BLaER1 treated with 17β-estradiol and CSF1 and Interleukin-3, amounts not matched to agents 10 nM and 100 nM (cell line): ENCODE results near the gene HSD17B3.
A peak's percentile ranks its signal among the peaks of the same experiment; 100 is the strongest.
"Not testable (repeated sequence)": the region's sequence is repeated elsewhere in the genome, so short reads cannot be mapped to it uniquely, and the experiment has no call there.

Experiments
- H3K27ac ChIP-seq, 11 experiments: shearing (Covaris generic); formaldehyde crosslinking; 2 replicates each; pipeline ENCODE4 v1.8.1; 2022
- H3K27me3 ChIP-seq, 11 experiments: shearing (Covaris generic); formaldehyde crosslinking; 2 replicates each; pipeline ENCODE4 v1.8.1; 2022
- H3K36me3 ChIP-seq, 11 experiments: shearing (Covaris generic); formaldehyde crosslinking; 2 replicates each; pipeline ENCODE4 v1.8.1; 2022
- H3K4me1 ChIP-seq, 10 experiments: shearing (Covaris generic); formaldehyde crosslinking; 2 replicates each; pipeline ENCODE4 v1.8.1; 2022
- H3K4me2 ChIP-seq, 11 experiments: shearing (Covaris generic); formaldehyde crosslinking; 2 replicates each; pipeline ENCODE4 v1.8.1; 2022
- H3K4me3 ChIP-seq, 10 experiments: shearing (Covaris generic); formaldehyde crosslinking; 2 replicates each; pipeline ENCODE4 v1.8.1; 2022
- H3K9ac ChIP-seq, 11 experiments: shearing (Covaris generic); formaldehyde crosslinking; 2 replicates each; pipeline ENCODE4 v1.8.1; 2022
- H3K9me3 ChIP-seq, 11 experiments: shearing (Covaris generic); formaldehyde crosslinking; replicated peaks in 1 of 11; 2 replicates each; pipeline ENCODE4 v1.8.1; 2022
- H4K20me1 ChIP-seq, 11 experiments: shearing (Covaris generic); formaldehyde crosslinking; 2 replicates each; pipeline ENCODE4 v1.8.1; 2022
- Cebpa-rat ChIP-seq, 11 experiments: shearing (Covaris generic); IDR thresholded peaks; 2 replicates each; pipeline ENCODE4 v1.8.1; 2022

The HSD17B3 gene

DNA sequence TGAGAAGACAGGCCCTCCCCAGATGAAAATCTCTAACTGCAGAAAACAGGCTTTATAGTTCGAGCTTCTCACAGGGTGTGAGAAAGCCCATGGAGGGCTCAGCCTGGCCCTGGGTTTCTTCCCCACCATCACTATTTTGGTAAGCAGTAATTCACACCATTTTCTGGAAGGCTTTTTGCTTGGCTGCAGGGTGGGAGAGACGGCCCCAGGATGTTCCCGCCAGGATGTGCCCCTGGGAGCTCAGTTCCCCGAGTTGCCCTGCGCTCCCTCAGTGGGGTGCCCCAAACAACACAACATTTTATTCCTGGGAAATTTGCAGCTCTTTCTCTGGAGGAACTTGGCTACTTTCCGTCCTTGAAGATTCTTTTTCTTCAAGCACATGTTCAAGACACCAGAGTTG lies 100.8 kb downstream of the HSD17B3 start:
- H3K36me3 ChIP-seq, result no peaks in the 10 kb centered on the region
- no peaks in the 10 kb centered on the region for H4K20me1 ChIP-seq
- peak overlapping the region in 8 of 11 experiments; percentile 0 to 76 (median 22); a peak in 9 of 22 replicates for H3K4me2 ChIP-seq
- H3K4me1 ChIP-seq, result peaks cover 28 to 77% (median 51%) of the 10 kb centered on the region in 10 experiments
- no peak overlapping the region for H3K9ac ChIP-seq
- no peak overlapping the region for H3K4me3 ChIP-seq
- TF ChIP-seq Cebpa-rat (IDR thresholded peaks at IDR 0.05), result no peak
- peaks cover 0 to 10% (median 0%) of the 10 kb centered on the region in 11 experiments; a peak in 2 of 22 replicates for H3K9me3 ChIP-seq
- H3K27ac ChIP-seq, result no peak overlapping the region
- H3K27me3 ChIP-seq, result peaks cover 0 to 14% (median 0%) of the 10 kb centered on the region in 11 experiments; a peak in 3 of 22 replicates

DNA sequence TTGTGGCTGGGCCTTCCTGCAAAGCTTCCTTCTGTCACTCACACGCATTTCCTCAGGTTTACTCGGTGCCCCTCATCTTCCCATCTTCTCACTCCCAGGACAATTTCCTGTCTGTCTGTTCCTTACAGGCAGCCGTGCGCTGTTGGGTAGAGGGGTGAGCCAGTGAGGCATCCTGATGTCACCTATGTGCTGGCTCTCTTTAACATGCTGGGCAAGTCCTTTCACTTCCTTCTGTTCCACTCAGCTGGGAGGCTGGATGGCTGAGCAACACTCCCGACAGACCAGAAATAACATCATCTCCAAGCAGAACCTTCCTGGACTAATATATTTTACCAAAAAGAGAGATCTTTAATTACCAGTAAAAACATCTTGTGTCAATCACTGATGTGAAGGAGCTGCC lies 103.0 kb downstream of the HSD17B3 start:
- H3K27me3 ChIP-seq, result peaks cover 0 to 11% (median 0%) of the 10 kb centered on the region in 11 experiments; a peak in 3 of 22 replicates
- peak overlapping the region; percentile 59 to 79 (median 72) for H3K4me2 ChIP-seq
- no peak for TF ChIP-seq Cebpa-rat (IDR thresholded peaks at IDR 0.05)
- H3K4me3 ChIP-seq, result no peak overlapping the region
- no peaks in the 10 kb centered on the region for H4K20me1 ChIP-seq
- peaks cover 0 to 5% (median 0%) of the 10 kb centered on the region in 11 experiments; a peak in 4 of 22 replicates for H3K9me3 ChIP-seq
- H3K4me1 ChIP-seq, result peaks cover 26 to 56% (median 43%) of the 10 kb centered on the region in 10 experiments
- no peak overlapping the region for H3K27ac ChIP-seq
- peak overlapping the region in 1 of 11 experiments; percentile 37; a peak in 1 of 22 replicates for H3K9ac ChIP-seq
- H3K36me3 ChIP-seq, result no peaks in the 10 kb centered on the region

GRCh38 chr9:96195541-96195940 lies 106.4 kb downstream of the HSD17B3 start:
- Histone ChIP-seq H3K4me1 (peaks cover 18 to 31% (median 22%) of the 10 kb centered on the region in 10 experiments), H3K4me2 (no peak overlapping the region), H3K9me3 (peaks cover 6 to 33% (median 21%) of the 10 kb centered on the region in 11 experiments), H3K27ac (no peak overlapping the region), H4K20me1 (no peaks in the 10 kb centered on the region), H3K4me3 (no peak overlapping the region), H3K27me3 (no peaks in the 10 kb centered on the region), H3K9ac (no peak overlapping the region), H3K36me3 (no peaks in the 10 kb centered on the region; a peak in 1 of 22 replicates)
- no peak for TF ChIP-seq Cebpa-rat (IDR thresholded peaks at IDR 0.05)

- peaks cover 28 to 55% (median 41%) of the 10 kb centered on the region in 11 experiments for H3K9me3 ChIP-seq
- H3K4me2 ChIP-seq, result peak overlapping the region in 4 of 11 experiments; percentile 3 to 15 (median 10); a peak in 5 of 22 replicates
- no peak overlapping the region for H3K9ac ChIP-seq
- peaks cover 0 to 4% (median 0%) of the 10 kb centered on the region in 11 experiments; a peak in 2 of 22 replicates for H3K36me3 ChIP-seq
- no peak overlapping the region for H3K4me3 ChIP-seq
- peaks cover 6 to 16% (median 8%) of the 10 kb centered on the region in 10 experiments for H3K4me1 ChIP-seq
- no peak for TF ChIP-seq Cebpa-rat (IDR thresholded peaks at IDR 0.05)
- no peaks in the 10 kb centered on the region for H4K20me1 ChIP-seq
- no peaks in the 10 kb centered on the region for H3K27me3 ChIP-seq
- no peak overlapping the region for H3K27ac ChIP-seq
Observed at GRCh38 chr9:96193236-96193755, 108.7 kb downstream of the HSD17B3 start.

GRCh38 chr9:96192710-96193109 lies 109.3 kb downstream of the HSD17B3 start:
- Histone ChIP-seq H4K20me1 (no peaks in the 10 kb centered on the region), H3K9ac (no peak overlapping the region), H3K27me3 (no peaks in the 10 kb centered on the region), H3K27ac (no peak overlapping the region), H3K4me2 (peak overlapping the region in 1 of 11 experiments; percentile 8; a peak in 1 of 22 replicates), H3K4me1 (peaks cover under 1 to 10% (median 2%) of the 10 kb centered on the region in 10 experiments; a peak in 18 of 20 replicates), H3K36me3 (peaks cover 0 to 4% (median 0%) of the 10 kb centered on the region in 11 experiments; a peak in 2 of 22 replicates), H3K4me3 (no peak overlapping the region), H3K9me3 (peaks cover 29 to 57% (median 41%) of the 10 kb centered on the region in 11 experiments)
- no peak for TF ChIP-seq Cebpa-rat (IDR thresholded peaks at IDR 0.05)

- Histone ChIP-seq H3K9me3 (peaks cover 47 to 81% (median 61%) of the 10 kb centered on the region in 11 experiments), H4K20me1 (no peaks in the 10 kb centered on the region), H3K4me3 (no peak overlapping the region), H3K9ac (no peak overlapping the region), H3K27ac (no peak overlapping the region), H3K4me2 (no peak overlapping the region), H3K4me1 (peaks cover 0 to 9% (median 0%) of the 10 kb centered on the region in 10 experiments; a peak in 6 of 20 replicates), H3K27me3 (no peaks in the 10 kb centered on the region), H3K36me3 (peaks cover 0 to 4% (median 0%) of the 10 kb centered on the region in 11 experiments; a peak in 3 of 22 replicates)
- TF ChIP-seq Cebpa-rat (IDR thresholded peaks at IDR 0.05), result no peak
Observed at GRCh38 chr9:96189995-96190394, 112.0 kb downstream of the HSD17B3 start.

GRCh38 chr9:96189581-96189980 lies 112.4 kb downstream of the HSD17B3 start:
- not testable (repeated sequence) for H3K4me1 ChIP-seq, H4K20me1 ChIP-seq, H3K27me3 ChIP-seq, H3K4me2 ChIP-seq, H3K36me3 ChIP-seq, H3K4me3 ChIP-seq, H3K27ac ChIP-seq, H3K9ac ChIP-seq
- H3K9me3 ChIP-seq, result peaks cover 51 to 85% (median 65%) of the 10 kb centered on the region in 11 experiments

GRCh38 chr9:96188571-96188970 lies 113.4 kb downstream of the HSD17B3 start:
- no peaks in the 10 kb centered on the region for H3K27me3 ChIP-seq
- H3K4me3 ChIP-seq, result no peak overlapping the region
- peaks cover 0 to 4% (median 0%) of the 10 kb centered on the region in 11 experiments; a peak in 3 of 22 replicates for H3K36me3 ChIP-seq
- TF ChIP-seq Cebpa-rat (IDR thresholded peaks at IDR 0.05), result no peak
- no peaks in the 10 kb centered on the region for H4K20me1 ChIP-seq
- H3K4me2 ChIP-seq, result no peak overlapping the region
- H3K9ac ChIP-seq, result no peak overlapping the region
- no peak overlapping the region for H3K27ac ChIP-seq
- peaks cover 0 to 6% (median 0%) of the 10 kb centered on the region in 10 experiments; a peak in 5 of 20 replicates for H3K4me1 ChIP-seq
- H3K9me3 ChIP-seq, result peaks cover 54 to 87% (median 71%) of the 10 kb centered on the region in 11 experiments

GRCh38 chr9:96187151-96187555 lies 114.8 kb downstream of the HSD17B3 start:
- Histone ChIP-seq H3K36me3 (peaks cover 0 to 4% (median 0%) of the 10 kb centered on the region in 11 experiments; a peak in 3 of 22 replicates), H4K20me1 (no peaks in the 10 kb centered on the region), H3K4me2 (no peak overlapping the region), H3K9me3 (peaks cover 53 to 73% (median 61%) of the 10 kb centered on the region in 11 experiments), H3K27me3 (no peaks in the 10 kb centered on the region), H3K4me3 (no peak overlapping the region), H3K27ac (no peak overlapping the region), H3K9ac (no peak overlapping the region), H3K4me1 (peaks cover 6 to 12% (median 8%) of the 10 kb centered on the region in 10 experiments; a peak in 14 of 20 replicates)
- no peak for TF ChIP-seq Cebpa-rat (IDR thresholded peaks at IDR 0.05)
